Measurements from ENCODE around the gene RFX8.
"Not testable (repeated sequence)": the region's sequence is repeated elsewhere in the genome, so short reads cannot be mapped to it uniquely, and the experiment has no call there.

Gene RFX8

DNA sequence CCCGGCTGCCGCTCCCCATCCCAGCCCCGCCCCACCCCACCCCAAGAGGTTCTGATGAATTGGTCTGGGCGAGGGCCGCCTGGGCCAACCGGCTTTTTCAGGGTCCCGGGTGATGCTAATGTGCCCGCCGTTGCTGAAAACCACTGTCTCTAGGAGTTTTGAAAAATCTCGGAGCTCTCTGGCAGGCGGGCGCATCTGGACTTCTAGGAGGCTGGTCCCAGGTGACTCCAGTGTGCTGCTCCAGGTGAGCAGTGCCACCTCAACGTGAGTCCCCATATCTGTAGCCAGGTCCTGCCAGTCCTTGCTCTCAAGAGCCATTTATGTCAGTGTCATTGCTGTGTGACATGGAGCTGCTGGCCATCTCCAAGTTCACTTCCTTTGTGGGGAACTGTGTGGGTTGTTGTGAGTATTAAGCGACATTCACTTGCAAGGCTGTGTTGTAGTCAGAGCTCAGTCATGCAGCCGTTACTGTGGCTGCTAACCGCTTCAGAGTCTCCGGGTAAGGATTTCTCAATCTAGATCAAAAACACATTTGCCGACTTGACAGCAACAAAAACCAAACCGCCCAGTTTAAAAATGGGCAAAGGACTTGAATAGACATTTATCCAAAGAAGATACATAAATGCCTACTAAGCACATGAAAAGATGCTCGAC, at the start of gene RFX8:
Gene RFX8 (minus strand): TSS at position 382 of the 654 bp plus-strand sequence. CDS start 8,264 bp downstream, outside the sequence.
- peak; percentile 77 for DNase-seq

DNA sequence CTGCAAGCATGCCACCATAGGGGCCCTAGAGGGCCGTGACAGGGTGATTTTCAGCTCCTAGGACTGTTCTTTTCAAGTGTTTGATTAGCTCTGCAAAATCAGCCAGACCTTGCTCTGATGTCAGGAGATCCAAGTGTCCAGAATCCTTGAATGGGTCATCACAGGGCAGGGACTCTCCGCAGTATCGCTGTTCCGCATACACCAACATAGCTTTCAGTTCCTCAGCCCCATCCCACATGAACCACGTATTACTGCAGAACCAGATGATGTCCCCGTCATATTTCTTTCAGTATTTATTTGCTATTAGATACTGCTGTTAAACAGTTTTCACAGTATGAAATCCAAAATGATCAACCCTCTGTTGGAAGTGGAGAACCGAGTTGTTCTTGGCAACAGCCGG, 46.6 kb upstream of the RFX8 start:
- DNase-seq = no peak

DNA sequence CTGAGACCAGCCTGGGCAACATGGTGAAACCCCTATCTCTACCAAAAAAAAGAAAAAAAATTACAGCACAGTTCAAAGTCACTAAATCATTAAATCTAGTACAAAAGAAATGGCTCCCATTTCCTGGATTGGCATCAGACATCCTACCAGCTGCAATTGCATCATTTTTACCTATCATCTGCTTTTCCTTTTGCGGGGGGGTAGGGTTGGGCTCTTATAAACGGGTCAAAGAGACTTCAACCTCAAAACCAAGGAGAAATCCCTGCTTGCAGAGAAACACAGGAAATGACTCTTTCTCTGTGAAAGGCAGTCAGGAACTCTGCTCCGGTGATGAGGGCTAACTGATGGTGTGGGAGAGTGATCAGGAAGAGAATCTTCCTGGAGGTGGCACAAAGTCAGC, 45.3 kb upstream of the RFX8 start:
- DNase-seq = no peak

DNA sequence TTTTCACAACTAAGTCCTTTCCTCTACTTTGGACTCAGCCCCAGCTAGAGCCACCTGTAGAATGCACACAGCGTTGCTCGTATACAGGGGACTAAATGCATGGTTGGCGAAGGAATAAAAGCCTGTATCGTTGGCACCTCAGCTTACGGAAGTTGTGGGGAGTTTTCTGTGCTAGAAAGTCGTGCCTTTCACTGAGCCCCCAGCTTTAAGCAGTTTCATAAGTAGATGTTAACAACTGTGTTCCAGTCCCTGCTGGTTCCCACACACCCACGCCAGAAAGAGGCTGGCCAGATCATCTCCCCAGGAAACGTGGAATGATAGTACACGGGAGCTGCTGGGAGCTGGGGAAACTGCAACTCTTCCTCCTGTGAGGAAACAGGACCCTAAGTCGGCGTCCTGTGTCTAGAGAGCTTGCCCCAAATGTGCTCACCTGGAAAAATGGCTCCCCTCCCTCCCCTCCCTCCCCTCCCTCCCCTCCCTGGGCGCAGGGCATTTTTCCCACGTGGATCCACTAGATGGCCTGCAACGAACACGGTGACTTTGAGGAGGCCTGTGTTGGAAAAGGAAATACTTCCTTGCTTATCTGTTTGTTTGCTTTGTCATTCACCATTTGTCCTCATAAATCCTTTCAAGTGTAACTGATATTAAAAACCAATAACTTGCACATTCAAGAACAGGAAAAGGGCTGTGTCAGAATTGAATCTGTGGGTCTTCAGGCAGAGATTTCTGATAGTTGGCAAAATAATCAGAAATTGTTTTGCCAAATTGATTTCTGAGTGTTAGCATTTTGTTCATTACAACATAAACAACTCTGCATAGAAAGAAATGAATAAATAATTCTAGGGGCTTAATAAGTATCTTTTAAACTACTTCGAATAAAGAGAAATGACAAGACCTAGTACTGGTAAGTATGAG, 43.9 kb upstream of the RFX8 start:
- DNase-seq = no peak

DNA sequence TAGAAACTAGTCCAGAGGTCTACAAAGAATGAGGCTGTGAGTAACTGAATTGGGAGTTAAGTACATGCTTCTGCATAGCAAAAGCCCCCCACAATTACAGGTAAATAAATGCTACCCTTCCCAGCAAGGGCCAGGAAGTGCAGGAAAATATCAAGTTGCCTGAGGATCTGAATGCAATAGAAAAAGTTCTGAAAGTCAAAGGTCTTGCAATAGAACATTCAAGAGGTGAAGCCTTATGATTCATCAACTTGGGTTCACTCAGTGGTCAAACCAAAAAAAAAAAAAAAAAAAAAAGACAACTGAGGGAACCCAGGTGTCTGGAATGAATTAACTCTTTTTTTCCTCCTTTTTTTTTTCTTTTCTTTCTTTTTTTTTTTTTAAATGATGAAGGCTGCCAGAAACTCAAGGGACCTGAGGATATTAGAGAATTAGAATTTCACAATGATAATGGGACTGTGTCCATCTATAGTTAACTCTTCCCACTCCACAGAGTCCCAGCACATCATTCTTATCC, 42.9 kb upstream of the RFX8 start:
- DNase-seq = no peak

DNA sequence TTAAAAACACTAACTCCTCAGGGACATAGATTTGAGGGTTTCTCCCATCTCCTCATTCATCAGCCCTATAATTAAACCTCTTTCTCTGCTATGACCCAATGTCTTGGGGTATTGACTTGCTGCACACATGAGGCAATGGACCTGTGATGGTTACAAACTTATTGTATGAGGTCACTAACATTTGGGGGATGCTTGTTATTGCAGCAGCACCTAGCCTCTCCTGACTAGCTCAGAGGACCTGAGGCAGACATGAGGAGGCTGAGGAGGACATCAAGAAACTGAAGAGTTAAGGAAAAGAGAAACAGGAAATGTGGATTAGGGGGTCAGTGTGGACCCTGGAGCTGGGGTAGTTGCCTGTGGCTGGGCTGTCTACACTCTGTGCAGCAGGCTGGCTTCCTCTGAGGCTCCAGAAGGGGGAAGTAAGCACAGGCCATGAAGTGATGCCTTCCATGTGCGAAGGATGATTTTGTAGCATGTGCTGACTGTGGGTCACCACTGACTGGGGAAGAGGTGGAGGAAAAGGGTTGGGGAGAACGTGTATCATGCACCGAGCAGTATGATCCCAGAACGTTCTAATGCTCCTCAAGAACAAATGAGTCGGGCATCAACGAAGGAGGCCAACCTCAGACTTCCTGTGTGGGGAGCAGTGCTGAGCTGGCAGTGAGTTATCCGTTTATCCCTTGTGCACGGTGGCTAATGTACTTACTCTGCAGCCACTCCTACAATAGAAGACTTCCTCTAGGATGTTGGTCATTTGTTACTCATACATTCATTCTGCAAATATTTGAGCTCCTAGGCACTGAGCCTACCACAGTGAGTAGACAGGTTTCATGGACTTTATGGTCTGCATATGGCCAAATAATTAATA, 42.1 kb upstream of the RFX8 start:
- peak; percentile 50 for DNase-seq

DNA sequence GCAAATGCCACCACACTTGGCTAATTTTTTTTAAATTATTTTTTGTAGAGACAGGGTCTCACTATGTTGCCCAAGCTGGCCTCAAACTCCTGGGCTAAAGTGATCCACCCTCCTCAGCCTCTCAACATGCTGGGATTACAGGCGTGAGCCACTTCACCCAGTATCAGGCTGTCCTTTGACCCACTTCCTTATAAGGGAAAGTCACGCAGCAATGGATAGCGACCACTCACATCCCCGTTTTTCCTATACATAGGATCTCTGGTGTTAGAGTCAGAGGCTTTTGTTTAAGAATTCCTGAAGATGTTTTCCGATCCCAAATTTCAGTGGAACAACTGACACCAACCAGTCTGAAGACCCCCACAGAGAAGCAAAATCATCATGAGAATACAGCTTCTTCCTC, 41.4 kb upstream of the RFX8 start:
- DNase-seq = no peak

DNA sequence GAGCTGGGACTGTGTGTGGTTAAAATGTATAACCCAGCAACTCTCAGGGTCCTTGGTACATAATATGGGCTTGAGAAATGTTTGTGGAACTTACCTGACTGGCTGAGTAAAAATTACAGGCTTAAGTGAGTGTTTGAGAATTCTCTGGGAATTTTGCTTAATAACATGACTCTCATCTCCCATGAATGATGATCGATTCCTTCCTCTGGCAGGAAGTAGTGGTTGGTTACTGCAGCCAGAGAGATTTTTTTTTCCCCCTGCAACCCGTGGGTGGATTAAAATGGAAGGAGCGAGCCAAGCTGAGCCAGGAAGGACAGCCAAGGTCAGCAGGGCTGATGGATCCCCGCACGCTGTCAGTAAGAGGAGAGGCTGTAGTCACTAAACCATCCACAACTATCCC, 40.6 kb upstream of the RFX8 start:
- DNase-seq = no peak

DNA sequence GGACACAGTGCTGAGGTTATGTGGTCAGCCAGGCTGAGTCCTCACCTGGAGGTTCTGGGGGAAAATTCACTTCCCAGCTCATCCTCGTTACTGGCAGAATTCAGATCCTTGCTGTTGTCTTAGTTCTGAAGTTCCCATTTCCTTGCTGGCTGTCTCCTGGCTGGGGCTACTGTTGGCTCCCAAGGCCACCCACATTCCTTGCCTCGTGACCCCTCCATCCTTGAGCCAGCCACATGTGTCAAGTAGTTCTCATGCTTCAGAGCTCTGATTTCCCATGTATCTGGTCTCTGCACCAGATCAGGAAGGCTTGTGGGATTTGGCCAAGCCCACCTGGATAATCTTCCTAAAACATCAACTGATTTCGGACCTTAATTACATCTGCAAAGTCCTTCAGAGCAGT, 38.1 kb upstream of the RFX8 start:
- no peak for DNase-seq

DNA sequence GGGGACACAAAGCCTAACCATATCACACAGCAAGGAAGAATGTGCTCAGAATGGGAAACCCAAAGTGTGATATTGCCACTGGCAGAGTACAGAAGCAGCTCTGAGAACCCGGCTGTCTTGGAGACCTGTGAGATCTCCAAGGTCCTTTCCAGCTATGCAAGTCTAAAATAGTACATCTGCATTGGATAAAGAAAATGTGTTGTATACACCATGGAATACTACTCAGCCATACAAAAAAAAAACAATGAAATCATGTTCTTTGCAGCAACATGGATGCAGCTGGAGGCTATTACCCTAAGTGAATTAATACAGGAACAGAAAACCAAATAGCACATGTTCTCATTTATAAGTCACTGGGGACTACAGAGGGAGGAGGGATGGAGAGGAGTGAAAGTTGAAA, 36.5 kb upstream of the RFX8 start:
- DNase-seq = no peak

DNA sequence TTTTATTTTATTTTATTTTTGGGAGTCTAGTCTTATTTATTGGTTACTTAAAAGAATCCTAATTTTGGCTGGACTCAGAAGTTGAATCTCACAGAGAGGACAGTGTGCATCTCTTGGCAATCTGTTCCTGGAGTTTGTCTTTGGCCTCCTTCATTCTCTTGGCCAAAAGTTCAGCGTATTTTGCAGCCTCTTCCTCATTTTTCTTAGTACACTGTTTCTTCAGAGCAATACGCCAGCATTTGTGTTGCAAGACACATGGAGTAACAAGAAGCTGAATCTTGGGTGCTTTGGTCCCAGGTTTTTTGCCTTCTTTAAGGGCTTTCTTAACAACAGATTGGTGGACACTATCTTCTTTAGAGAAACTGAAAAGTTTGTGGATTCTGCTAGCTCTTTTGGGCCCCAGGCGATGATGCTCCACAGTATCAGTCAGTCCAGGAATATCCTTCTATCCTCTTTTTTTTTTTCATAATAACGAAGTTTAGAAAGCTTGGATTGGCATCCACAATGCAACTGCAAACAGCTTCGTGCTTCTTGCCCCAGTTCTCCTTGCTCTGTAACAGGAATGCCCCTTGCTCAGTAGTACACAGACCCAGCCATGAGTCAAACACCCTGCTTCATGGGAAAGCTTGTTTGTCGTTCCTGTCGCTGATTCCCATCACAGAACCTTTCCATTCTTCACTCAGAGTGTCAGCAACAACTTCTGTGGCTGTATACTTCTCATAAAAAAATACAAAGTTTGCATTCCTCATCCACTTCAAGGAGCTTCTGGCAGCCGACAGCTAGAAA, 34.8 kb upstream of the RFX8 start:
- DNase-seq = no peak

DNA sequence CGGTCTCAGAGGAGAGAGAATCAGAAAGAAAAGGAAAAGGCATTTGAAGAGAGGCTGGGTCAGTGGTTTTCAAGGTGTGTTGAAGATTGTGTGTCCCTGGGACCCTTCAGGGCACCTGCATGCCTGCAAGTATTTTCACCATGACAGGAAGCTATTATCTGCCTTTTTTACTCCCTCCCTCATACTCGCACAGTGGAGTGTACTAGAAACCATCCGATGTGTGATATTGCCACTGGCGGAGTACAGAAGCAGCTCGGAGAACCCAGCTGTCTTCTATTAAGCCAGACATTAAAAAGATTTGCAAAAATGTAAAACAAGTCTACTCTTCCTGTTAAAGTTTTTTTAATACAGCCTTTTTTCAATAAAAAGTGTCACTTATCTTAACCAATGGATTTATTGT, 33.7 kb upstream of the RFX8 start:
- DNase-seq = no peak

DNA sequence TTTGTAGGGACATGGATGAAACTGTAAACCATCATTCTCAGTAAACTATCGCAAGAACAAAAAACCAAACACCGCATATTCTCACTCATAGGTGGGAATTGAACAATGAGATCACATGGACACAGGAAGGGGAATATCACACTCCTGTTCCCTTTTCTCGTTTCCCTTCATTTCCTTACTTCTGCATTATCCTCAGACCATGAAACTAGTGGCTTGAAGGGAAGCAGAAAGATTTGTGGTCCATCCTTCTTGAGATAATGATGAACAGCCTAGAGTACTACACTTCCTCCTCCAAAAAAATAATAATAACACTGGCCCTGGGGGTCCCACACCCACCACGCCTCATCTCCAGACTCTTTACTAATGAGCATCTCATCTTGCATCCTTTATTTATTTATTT, 30.4 kb upstream of the RFX8 start:
- DNase-seq = not testable (repeated sequence)

DNA sequence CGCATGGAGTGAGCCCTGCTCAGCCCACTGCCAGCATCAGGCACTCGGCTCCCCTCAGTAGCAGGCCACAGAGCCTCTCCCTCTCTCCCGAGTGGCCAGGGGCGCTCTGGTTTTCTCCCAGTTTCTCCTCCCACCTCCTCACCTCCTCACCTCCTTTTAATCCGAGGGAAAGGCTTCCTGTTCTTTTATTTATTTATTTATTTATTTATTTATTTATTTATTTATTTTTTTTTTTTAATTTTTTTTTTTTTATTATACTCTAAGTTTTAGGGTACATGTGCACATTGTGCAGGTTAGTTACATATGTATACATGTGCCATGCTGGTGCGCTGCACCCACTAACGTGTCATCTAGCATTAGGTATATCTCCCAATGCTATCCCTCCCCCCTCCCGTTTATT, 29.8 kb upstream of the RFX8 start:
- DNase-seq = not testable (repeated sequence)

DNA sequence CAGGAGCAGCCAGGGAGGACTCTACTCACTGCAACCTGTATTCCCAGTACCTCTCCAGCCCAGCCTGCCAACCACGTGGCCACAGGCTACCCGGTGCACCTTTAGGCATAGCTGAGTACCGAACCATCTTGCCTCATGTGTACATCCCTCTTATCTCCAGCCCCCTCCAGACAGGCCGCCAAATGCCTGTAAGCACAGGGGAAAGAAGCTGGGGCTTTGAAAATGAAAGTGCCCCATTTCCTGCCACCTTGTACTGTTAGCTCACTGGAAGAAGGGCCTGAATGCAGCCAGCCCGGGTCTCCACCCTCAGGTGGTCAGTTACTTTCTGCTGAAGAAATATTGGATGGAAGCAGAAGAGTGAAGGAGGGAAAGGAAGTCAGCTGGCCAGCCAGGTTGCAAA, 27.2 kb upstream of the RFX8 start:
- no peak for DNase-seq

DNA sequence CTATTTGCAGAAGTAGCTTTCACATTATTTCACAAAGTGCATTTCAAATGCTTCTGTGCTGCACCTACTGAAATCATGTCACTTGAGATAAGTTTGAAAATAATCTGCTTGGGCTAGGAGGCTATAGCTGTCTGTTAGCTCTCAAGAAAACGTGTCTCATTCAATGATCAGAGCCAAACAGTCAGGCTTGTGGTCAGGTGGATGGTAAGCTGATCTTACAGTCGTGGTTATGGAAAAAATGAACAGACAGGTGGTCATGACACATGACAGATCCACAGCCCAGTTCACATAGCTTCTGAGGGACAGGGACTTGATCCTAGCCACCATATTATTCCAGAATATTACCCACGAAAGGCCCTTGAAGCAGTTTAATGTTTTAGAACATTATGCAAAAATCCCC, 26.5 kb upstream of the RFX8 start:
- DNase-seq = no peak

DNA sequence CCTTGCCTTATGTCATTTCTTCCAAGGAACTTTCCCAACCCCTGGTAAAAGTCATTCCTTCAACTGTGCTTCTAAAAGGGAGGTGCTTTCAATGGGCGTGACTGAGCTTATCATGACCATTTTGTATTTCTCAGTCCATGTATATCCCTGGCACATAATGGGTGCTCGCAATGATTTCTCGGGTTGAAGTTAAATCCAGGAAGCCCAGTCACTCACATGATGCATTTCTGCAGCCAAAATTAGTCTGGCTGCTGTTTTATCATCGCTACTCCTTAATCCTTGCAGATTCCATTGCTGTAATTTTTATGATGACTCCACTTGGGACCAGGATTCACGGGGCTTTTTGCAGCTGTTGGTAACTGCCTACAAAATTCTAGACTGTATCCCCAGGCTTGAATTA, 25.9 kb upstream of the RFX8 start:
- no peak for DNase-seq

DNA sequence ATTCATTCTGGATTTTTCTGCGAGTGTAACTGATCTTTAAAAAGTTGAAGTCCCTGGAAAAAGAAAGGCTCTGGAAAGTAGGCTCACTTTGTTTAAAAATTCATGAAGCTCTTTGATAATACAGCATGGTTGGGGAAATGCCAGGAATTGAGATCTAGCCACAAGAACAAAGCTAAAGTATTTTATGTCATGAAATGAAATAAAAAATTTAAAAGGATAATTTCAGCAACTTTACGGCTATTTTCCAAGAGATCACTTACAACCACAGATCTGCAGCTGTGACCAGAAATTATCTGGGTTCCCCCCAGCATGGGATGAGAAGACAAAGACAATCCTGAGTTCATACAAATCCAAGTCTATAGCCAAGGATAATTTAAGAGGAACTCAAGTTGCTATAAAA, 25.3 kb upstream of the RFX8 start:
- DNase-seq = no peak

DNA sequence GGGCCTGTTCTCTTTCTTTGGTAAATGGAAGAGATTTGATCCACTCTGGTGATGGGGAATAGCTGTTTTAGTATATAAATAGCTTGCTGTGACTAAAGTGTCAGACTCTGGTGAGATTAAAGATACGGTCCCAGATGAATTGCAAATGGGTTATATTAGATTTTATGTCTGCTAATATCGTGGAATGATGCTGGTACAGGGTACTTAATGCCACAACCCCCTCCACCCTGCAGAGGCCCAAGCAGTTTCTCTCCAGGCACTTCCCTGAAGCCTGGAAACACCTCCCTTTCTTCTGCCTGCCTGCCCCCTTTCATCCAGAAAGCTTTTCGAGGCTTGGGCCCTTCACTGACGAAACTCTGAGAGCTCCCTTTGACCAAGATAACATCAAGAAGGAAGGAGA, 21.4 kb upstream of the RFX8 start:
- DNase-seq = no peak

DNA sequence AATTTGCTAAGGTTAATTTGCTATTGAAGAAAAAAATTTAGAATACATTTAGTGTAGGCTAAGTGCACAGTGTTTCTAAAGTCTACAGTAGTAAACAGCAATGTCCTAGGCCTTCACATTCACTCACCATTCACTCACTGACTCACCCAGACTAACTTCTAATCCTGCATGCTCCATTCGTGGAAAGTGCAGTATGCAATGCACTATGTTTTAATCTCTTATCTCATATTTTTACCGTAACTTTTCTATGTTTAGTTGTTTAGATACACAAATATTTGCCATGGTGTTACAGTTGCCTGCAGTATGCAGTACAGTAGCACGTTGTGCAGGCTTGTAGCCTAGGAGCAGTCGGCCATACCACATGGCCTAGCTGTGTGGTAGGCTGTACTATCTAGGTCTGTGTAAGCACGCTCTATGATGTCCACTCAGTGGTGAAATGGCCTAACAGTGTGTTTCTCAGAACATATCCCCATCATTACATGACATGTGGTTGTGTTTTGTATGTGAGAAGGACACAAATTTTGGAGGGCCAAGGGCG, 18.1 kb upstream of the RFX8 start:
- no peak for DNase-seq

DNA sequence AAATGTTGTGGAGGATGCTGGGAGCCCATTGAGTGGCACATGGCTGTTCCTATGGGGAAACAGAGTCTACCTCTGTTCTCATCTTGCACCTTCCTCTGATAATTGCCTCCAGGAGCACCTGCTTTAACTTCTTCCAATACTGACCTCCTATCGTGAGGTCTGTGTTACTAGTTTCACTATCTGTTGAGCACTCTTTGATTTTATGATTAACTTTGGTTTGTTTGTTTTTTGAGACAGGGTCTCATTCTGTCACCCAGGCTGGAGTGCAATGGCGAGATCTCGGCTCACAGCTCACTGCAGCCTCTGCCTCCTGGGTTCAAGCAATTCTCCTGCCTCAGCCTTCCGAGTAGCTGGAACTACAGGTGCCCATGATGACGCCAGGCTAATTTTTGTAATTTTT, 12.1 kb upstream of the RFX8 start:
- DNase-seq = no peak

DNA sequence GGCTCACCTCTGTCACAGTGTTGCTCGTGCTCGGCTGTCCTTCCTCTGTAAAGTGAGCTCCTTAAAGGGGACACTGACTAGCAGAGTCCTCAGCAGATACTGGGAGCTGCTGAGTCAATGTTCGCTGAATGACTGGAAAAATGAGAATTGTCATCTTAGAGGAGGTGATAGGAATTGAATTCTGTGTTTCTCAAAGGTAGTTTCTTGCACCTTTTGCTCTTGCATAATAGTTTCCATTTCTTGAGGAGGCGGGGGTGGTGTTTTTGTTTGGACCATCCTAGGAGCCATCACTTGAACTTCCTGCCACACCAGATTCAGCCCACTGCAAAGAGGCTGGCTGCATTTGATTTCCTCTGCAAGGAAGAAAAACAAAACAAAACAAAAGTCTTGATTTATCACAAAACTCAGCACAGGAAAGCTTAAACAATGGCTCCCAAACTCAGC, 11.4 kb upstream of the RFX8 start:
- DNase-seq = no peak
